Esophagus muscularis mucosa (tissue), 4 donors: ENCODE measurements around the gene LRP8. TPM values are rescaled to one million over a fixed set of nuclear protein-coding genes. Genes with fewer than 3 reads are reported as not detected.

Source experiments
- DNase-seq: peaks from one replicate; pipeline ENCODE4 v3.0.0-alpha.2; 2017; ENCODE audit errors: extremely low spot score
- H3K27ac ChIP-seq, 4 donors: fragments of 200-600 bp; sonication (generic); replicated peaks in 1 of 4; 1 replicate in 3 of 4; 2 replicates in 1 of 4; pipeline ENCODE4 v1.5.1; 2016 to 2019; ENCODE audit warnings: mild to moderate bottlenecking in 1 of 4
- H3K27me3 ChIP-seq, 4 donors: fragments of 200-600 bp; sonication (generic); one replicate each; pipeline versions ENCODE4 v1.5.1 to v1.6.0; 2016 to 2019
- H3K36me3 ChIP-seq, 4 donors: fragments of 200-600 bp; sonication (generic); one replicate each; pipeline ENCODE4 v1.5.1; 2016 to 2019
- H3K4me1 ChIP-seq, 4 donors: fragments of 200-600 bp; sonication (generic); one replicate each; pipeline ENCODE4 v1.5.1; 2016 to 2019
- H3K4me3 ChIP-seq, 4 donors: fragments of 200-600 bp; sonication (generic); 1 replicate in 2 of 4; 2 replicates in 2 of 4; pipeline ENCODE4 v1.5.1; 2016 to 2019; ENCODE audit warnings: mild to moderate bottlenecking in 4 of 4, moderate library complexity in 1 of 4
- H3K9me3 ChIP-seq, 4 donors: fragments of 200-600 bp; sonication (generic); 1 replicate in 3 of 4; 2 replicates in 1 of 4; pipeline ENCODE4 v1.5.1; 2016 to 2019
- CTCF ChIP-seq, 3 experiments: fragments of 200-600 bp in 2 of 3; fragments of 450-650 bp in 1 of 3; sonication (generic) in 2 of 3; IDR thresholded peaks; one replicate each; pipeline ENCODE4 v1.5.1; 2017 to 2019; ENCODE audit warnings: antibody characterized with exemption in 3 of 3, mild to moderate bottlenecking in 2 of 3, moderate library complexity in 1 of 3
- EP300 ChIP-seq: sonication (generic); formaldehyde crosslinking; IDR thresholded peaks from one replicate; pipeline ENCODE4 v1.6.1; 2017; ENCODE audit warnings: antibody characterized with exemption
- POLR2A ChIP-seq: fragments of 450-650 bp; IDR thresholded peaks from one replicate; pipeline ENCODE4 v1.6.1; 2017; ENCODE audit warnings: antibody characterized with exemption, moderate library complexity, mild to moderate bottlenecking, low read depth
- POLR2AphosphoS5 ChIP-seq, 2 donors: sonication (generic); formaldehyde crosslinking; IDR thresholded peaks; one replicate each; pipeline ENCODE4 v1.6.1; 2017; ENCODE audit warnings: antibody characterized with exemption in 2 of 2
- WGBS: methylation state at CpG from one replicate; pipeline ENCODE4 v1.1.5; 2018; 5-methylcytosine and 5-hydroxymethylcytosine counted together
- intact Hi-C: fragments of 100-400 bp; cut with DNase I; formaldehyde crosslinking; loops from one replicate; pipeline ENCODE4 v1.15.1; 2023
- total RNA-seq, 4 donors: library from RNA; depleted of rRNA; stranded (reverse); fragments of >200 nt; gene quantifications; one replicate each; pipeline versions ENCODE4 v1.1.0 to v1.2.1, GENCODE V29; 2016

The LRP8 gene
- total RNA-seq, 4 donors from 2014 or later = 0.83 to 6.0 (median 1.9) TPM

GRCh38 chr1:53367503-53368313, 39.8 kb upstream of the LRP8 start:
- Histone ChIP-seq H3K9me3 (no peaks in the 10 kb centered on the region), H3K4me1 (no peaks in the 10 kb centered on the region), H3K27ac (no peak overlapping the region), H3K27me3 (peaks cover 0 to 23% (median 0%) of the 10 kb centered on the region in 4 donors), H3K36me3 (no peaks in the 10 kb centered on the region), H3K4me3 (peak overlapping the region in 1 of 4 donors; percentile 22)
- DNase-seq = peak; percentile 80
- intact Hi-C loops = no loop called here
- TF ChIP-seq POLR2AphosphoS5 (IDR thresholded peaks at IDR 0.05) = no peak
- no peak for TF ChIP-seq CTCF (IDR thresholded peaks at IDR 0.05)
- TF ChIP-seq EP300 = no peak
- TF ChIP-seq POLR2A = no peak
- WGBS = 64% methylated on average over 7 of the region's 7 CpGs

GRCh38 chr1:53366901-53367502, 39.1 kb upstream of the LRP8 start:
- 93% methylated on average over 12 of the region's 12 CpGs for WGBS
- H3K27ac ChIP-seq = no peak overlapping the region

GRCh38 chr1:53365437-53366063, 37.7 kb upstream of the LRP8 start:
- Histone ChIP-seq H3K36me3 (no peaks in the 10 kb centered on the region), H3K4me3 (no peak overlapping the region), H3K27ac (no peak overlapping the region), H3K4me1 (no peaks in the 10 kb centered on the region), H3K27me3 (peaks cover 0 to 14% (median 0%) of the 10 kb centered on the region in 4 donors), H3K9me3 (no peaks in the 10 kb centered on the region)
- DNase-seq = peak; percentile 81
- no peak for TF ChIP-seq POLR2A
- TF ChIP-seq CTCF (IDR thresholded peaks at IDR 0.05) = no peak
- TF ChIP-seq POLR2AphosphoS5 (IDR thresholded peaks at IDR 0.05) = no peak
- no peak for TF ChIP-seq EP300
- intact Hi-C loops = no loop called here
- WGBS = 67% methylated on average over 12 of the region's 12 CpGs

More at GRCh38 chr1:53366901-53367502, 39.1 kb upstream of the LRP8 start:
- Histone ChIP-seq H3K4me3 (no peak overlapping the region), H3K9me3 (no peaks in the 10 kb centered on the region), H3K36me3 (no peaks in the 10 kb centered on the region), H3K27me3 (peaks cover 0 to 23% (median 0%) of the 10 kb centered on the region in 4 donors), H3K4me1 (no peaks in the 10 kb centered on the region)
- intact Hi-C loops = no loop called here
- peak; percentile 85 for DNase-seq
- TF ChIP-seq CTCF (IDR thresholded peaks at IDR 0.05) (no peak), EP300 (no peak), POLR2A (no peak), POLR2AphosphoS5 (IDR thresholded peaks at IDR 0.05) (no peak)

- WGBS = 91% methylated on average over 8 of the region's 9 CpGs
- TF ChIP-seq POLR2A (no peak), EP300 (no peak), POLR2AphosphoS5 (IDR thresholded peaks at IDR 0.05) (no peak), CTCF (IDR thresholded peaks at IDR 0.05) (no peak)
- H3K27me3 ChIP-seq = peaks cover 0 to 8% (median 0%) of the 10 kb centered on the region in 4 donors
- no peaks in the 10 kb centered on the region for H3K4me1 ChIP-seq
- H3K36me3 ChIP-seq = no peaks in the 10 kb centered on the region
- H3K27ac ChIP-seq = no peak overlapping the region
- H3K9me3 ChIP-seq = peaks cover 0 to 5% (median under 1%) of the 10 kb centered on the region in 4 donors
- intact Hi-C loops = no loop called here
- DNase-seq = peak; percentile 62
- H3K4me3 ChIP-seq = no peak overlapping the region
Measured at GRCh38 chr1:53362851-53363642, 35.2 kb upstream of the LRP8 start.
